WI38 (cell line): Measurements from ENCODE around the gene DNAL1.

Experiments used
- H3K4me3 ChIP-seq: 2 replicates; pipeline ENCODE4 v1.5.1; 2011; ENCODE audit warnings: low read depth, mild to moderate bottlenecking, control low read depth, low read length
- CTCF ChIP-seq: IDR thresholded peaks from 2 replicates; pipeline ENCODE4 v1.5.1; 2012; ENCODE audit warnings: low read depth, mild to moderate bottlenecking, control low read depth, low read length

The DNAL1 gene

GRCh38 chr14:73714656-73715081, 69.9 kb downstream of the DNAL1 start:
- no peak for TF ChIP-seq CTCF

GRCh38 chr14:73715707-73716106, 70.9 kb downstream of the DNAL1 start:
- no peak for TF ChIP-seq CTCF
- H3K4me3 ChIP-seq: no peak overlapping the region

More at GRCh38 chr14:73714656-73715081, 69.9 kb downstream of the DNAL1 start:
- H3K4me3 ChIP-seq: peak overlapping the region; percentile 87

- no peak overlapping the region for H3K4me3 ChIP-seq
- no peak for TF ChIP-seq CTCF
Observed at GRCh38 chr14:73717266-73717665, 72.5 kb downstream of the DNAL1 start.

GRCh38 chr14:73717711-73718417, 73.1 kb downstream of the DNAL1 start:
- H3K4me3 ChIP-seq: no peak overlapping the region
- TF ChIP-seq CTCF: no peak

- no peak overlapping the region for H3K4me3 ChIP-seq
- TF ChIP-seq CTCF: no peak
Observed at GRCh38 chr14:73718418-73719251, 73.8 kb downstream of the DNAL1 start.

- no peak for TF ChIP-seq CTCF
- H3K4me3 ChIP-seq: no peak overlapping the region
Observed at GRCh38 chr14:73719361-73719760, 74.6 kb downstream of the DNAL1 start.

GRCh38 chr14:73719791-73720190, 75.0 kb downstream of the DNAL1 start:
- no peak overlapping the region for H3K4me3 ChIP-seq
- TF ChIP-seq CTCF: no peak
